Right atrium auricular region (tissue), 2 donors: ENCODE measurements around the gene SEPTIN5. TPM values are rescaled to one million over a fixed set of nuclear protein-coding genes. Genes with fewer than 3 reads are reported as not detected.

ENCODE experiments used
- DNase-seq: peaks from one replicate; pipeline ENCODE4 v3.0.0-alpha.2; 2019; ENCODE audit warnings: low spot score
- H3K27ac ChIP-seq, 2 donors: fragments of 200-600 bp; sonication (generic); 1 replicate in 1 of 2; 2 replicates in 1 of 2; pipeline ENCODE4 v1.5.1; 2016 to 2019
- H3K27me3 ChIP-seq, 2 donors: fragments of 200-600 bp; sonication (generic); one replicate each; pipeline versions ENCODE4 v1.5.1 to v1.6.0; 2017 to 2019
- H3K36me3 ChIP-seq: fragments of 200-600 bp; sonication (generic); one replicate; pipeline ENCODE4 v1.5.1; 2016
- H3K4me1 ChIP-seq, 2 donors: fragments of 200-600 bp; sonication (generic); one replicate each; pipeline versions ENCODE4 v1.5.1 to v1.6.0; 2017 to 2019
- H3K4me3 ChIP-seq, 2 donors: fragments of 200-600 bp; sonication (generic); 1 replicate in 1 of 2; 2 replicates in 1 of 2; pipeline ENCODE4 v1.5.1; 2017 to 2019; ENCODE audit warnings: mild to moderate bottlenecking in 1 of 2, moderate library complexity in 1 of 2
- H3K9me3 ChIP-seq, 2 donors: fragments of 200-600 bp; sonication (generic); one replicate each; pipeline ENCODE4 v1.5.1; 2019
- CTCF ChIP-seq, 2 donors: fragments of 200-600 bp; sonication (generic); IDR thresholded peaks; one replicate each; pipeline ENCODE4 v1.5.1; 2019; ENCODE audit warnings: antibody characterized with exemption in 2 of 2
- total RNA-seq, 2 donors: library from RNA; depleted of rRNA; stranded (reverse); fragments of >200 nt; gene quantifications; one replicate each; pipeline ENCODE4 v1.1.0, GENCODE V29; 2016

The SEPTIN5 gene
- total RNA-seq, 2 donors from 2014 or later, result 162 to 287 TPM

GRCh38 chr22:19757140-19757984 lies 43.1 kb downstream of the SEPTIN5 start:
- H3K27me3 ChIP-seq, result peaks cover 26 to 47% of the 10 kb centered on the region in 2 donors
- DNase-seq, result no peak
- TF ChIP-seq CTCF (IDR thresholded peaks at IDR 0.05), result no peak

GRCh38 chr22:19757985-19758895 lies 43.9 kb downstream of the SEPTIN5 start:
- Histone ChIP-seq H3K9me3 (no peaks in the 10 kb centered on the region), H3K36me3 (no peaks in the 10 kb centered on the region), H3K27me3 (peaks cover 26 to 47% of the 10 kb centered on the region in 2 donors), H3K27ac (no peak overlapping the region), H3K4me1 (peaks cover 0 to 40% of the 10 kb centered on the region in 2 donors), H3K4me3 (no peak overlapping the region)
- TF ChIP-seq CTCF (IDR thresholded peaks at IDR 0.05), result no peak
- no peak for DNase-seq

More at GRCh38 chr22:19757140-19757984, 43.1 kb downstream of the SEPTIN5 start:
- no peaks in the 10 kb centered on the region for H3K36me3 ChIP-seq
- peak overlapping the region in 1 of 2 donors; percentile 32 for H3K4me3 ChIP-seq
- H3K27ac ChIP-seq, result no peak overlapping the region
- peaks cover 0 to 40% of the 10 kb centered on the region in 2 donors for H3K4me1 ChIP-seq
- no peaks in the 10 kb centered on the region for H3K9me3 ChIP-seq

- Histone ChIP-seq H3K4me1 (peaks cover 0 to 40% of the 10 kb centered on the region in 2 donors), H3K36me3 (no peaks in the 10 kb centered on the region), H3K27me3 (peaks cover 26 to 53% of the 10 kb centered on the region in 2 donors), H3K9me3 (no peaks in the 10 kb centered on the region), H3K27ac (no peak overlapping the region), H3K4me3 (no peak overlapping the region)
- TF ChIP-seq CTCF (IDR thresholded peaks at IDR 0.05), result no peak
- no peak for DNase-seq
Observed at GRCh38 chr22:19758896-19759426, 44.7 kb downstream of the SEPTIN5 start.

- Histone ChIP-seq H3K27me3 (peaks cover 26 to 57% of the 10 kb centered on the region in 2 donors), H3K27ac (no peak overlapping the region), H3K36me3 (no peaks in the 10 kb centered on the region), H3K4me1 (peaks cover 0 to 40% of the 10 kb centered on the region in 2 donors), H3K4me3 (peak overlapping the region in 1 of 2 donors; percentile 0), H3K9me3 (no peaks in the 10 kb centered on the region)
- DNase-seq, result no peak
- no peak for TF ChIP-seq CTCF (IDR thresholded peaks at IDR 0.05)
Observed at GRCh38 chr22:19759427-19760057, 45.2 kb downstream of the SEPTIN5 start.
